ENCODE data around the gene LRRC2. TPM values are rescaled to one million over a fixed set of nuclear protein-coding genes. Genes with fewer than 3 reads are reported as not detected.
"Not testable (repeated sequence)": the region's sequence is repeated elsewhere in the genome, so short reads cannot be mapped to it uniquely, and the experiment has no call there.

The LRRC2 gene, protein sequence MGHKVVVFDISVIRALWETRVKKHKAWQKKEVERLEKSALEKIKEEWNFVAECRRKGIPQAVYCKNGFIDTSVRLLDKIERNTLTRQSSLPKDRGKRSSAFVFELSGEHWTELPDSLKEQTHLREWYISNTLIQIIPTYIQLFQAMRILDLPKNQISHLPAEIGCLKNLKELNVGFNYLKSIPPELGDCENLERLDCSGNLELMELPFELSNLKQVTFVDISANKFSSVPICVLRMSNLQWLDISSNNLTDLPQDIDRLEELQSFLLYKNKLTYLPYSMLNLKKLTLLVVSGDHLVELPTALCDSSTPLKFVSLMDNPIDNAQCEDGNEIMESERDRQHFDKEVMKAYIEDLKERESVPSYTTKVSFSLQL
- 3.1 TPM for polyA plus RNA-seq (2013, experiment 1 of 2; ENCODE audit: insufficient read length)
- 2.5 TPM for polyA plus RNA-seq (2013, experiment 2 of 2; ENCODE audit: insufficient read length)

DNA sequence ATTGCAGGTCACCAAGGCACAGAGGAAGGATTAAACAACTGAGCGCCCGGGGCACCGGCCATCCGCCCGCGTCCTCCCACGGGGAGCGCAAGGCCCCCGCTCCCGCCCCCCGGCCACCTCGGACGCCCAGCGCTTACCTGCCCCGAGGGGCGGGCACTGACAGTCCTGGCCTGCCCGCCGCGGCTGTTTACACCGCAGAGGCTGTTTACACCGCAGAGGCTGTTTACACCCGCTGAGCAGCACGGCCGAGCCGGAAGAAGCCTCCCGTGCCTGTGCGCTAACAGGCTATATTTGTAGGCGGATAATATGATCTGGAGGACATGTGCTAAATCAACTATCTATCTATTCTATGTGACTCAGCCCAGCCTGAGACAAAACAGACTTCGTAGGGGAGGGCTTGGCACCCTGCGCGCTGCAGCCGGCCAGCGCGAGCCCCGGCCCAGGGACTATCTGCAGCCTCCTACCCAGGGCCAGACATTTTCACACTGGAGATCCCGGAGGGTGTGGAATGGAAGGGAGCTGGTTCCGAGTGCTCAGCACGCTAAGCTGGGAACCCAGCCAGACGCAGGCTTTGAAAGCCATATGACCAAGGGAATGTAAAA is at the start of gene LRRC2:
LRRC2 (minus strand) TSS at position 263 of the 602 bp plus-strand sequence. CDS start 14,711 bp downstream, outside the sequence.
- peak; percentile 80 for DNase-seq

GRCh38 chr3:46615050-46615775 is 49.1 kb upstream of the LRRC2 start:
- DNase-seq: no peak

GRCh38 chr3:46614431-46614830 is 48.3 kb upstream of the LRRC2 start:
- no peak for DNase-seq

GRCh38 chr3:46613313-46614005 is 47.4 kb upstream of the LRRC2 start:
- no peak for DNase-seq

DNA sequence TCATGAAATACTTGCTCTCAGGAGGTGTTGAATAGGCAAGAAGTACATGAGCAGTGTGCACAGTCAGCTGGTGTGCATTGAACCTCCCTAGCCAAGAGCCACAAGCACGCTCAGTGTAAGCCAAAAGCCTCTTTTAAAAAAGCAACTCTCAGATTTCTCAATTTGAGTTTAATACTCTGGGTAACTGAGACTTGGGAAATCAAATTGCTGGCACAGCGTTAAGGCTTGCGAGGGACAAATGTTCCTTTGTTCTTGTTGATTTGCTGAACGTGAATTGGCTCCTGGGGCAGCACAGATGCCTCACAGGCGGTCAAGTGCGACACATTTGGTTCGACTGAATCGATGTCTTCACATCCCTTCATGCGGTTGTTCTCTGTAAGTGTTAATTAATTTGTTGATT is 46.2 kb upstream of the LRRC2 start, which contains the start of gene FAM240A:
FAM240A (plus strand) TSS at position 202 of the 400 bp plus-strand sequence; CDS start at position 361, 159 bp downstream.
- no peak for DNase-seq

GRCh38 chr3:46609944-46610722 is 44.0 kb upstream of the LRRC2 start:
- DNase-seq: no peak

- DNase-seq: peak; percentile 9
These were observed 43.2 kb upstream of the LRRC2 start for GRCh38 chr3:46609212-46609721.

DNA sequence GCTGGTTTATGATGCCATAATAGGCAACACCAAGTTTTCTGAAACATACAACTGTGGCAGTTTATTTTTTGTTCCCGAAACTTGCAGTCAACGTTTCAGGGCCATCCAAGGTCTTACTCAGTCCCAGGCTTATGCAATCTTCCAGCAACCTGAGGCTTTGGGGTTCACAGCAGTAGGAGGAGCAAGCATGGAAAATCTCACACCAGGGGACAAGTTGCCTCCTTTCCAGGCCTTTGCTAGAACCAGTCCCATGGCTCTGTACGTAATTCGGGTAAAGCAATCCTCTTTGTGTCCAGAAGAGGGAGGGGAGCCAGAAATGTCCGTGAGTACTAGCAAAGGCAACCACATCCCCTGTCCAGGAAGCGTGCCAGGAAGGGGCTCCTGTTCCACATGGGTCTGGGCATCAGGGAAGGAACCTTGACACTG is 41.5 kb upstream of the LRRC2 start:
- DNase-seq: peak; percentile 4

DNA sequence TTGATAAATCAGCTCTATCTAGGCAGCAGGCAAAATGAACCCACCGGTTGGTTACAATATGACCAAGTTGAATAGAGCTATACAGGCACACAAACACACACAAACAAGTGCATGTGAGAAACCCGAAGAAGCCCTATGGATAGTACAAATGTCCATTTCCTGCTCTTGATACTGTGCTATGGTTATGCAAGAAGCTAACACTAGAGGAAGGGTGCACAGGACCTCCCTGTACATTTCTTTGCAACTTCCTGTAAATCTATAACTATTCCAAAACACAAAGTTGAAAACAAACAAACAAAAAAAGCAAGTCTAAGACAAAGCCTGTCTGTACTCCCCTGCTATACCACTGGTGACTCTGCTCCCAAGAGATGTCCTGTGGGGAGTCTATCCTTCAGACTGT is 38.0 kb upstream of the LRRC2 start:
- no peak for DNase-seq

GRCh38 chr3:46603446-46604046 is 37.4 kb upstream of the LRRC2 start:
- DNase-seq: no peak

DNA sequence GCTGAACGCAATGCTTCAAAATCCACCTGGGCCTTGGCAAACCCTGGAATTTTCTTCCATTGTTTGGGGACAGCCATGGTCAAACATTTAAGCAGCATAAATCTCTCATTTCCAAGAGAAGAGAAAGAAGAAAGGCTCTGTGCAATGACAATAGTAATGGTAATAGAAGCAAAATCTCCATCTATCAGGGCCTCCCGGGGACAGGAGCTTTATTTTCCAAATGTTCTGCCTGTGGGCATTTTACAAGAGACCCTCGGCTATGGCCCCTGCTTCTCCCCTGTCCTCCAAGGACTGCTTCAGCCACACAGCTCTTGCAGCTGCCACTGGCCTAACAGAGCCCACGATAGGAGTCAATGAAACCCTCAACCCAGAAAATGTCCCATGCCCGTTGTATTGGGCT is 33.5 kb upstream of the LRRC2 start:
- DNase-seq: no peak

DNA sequence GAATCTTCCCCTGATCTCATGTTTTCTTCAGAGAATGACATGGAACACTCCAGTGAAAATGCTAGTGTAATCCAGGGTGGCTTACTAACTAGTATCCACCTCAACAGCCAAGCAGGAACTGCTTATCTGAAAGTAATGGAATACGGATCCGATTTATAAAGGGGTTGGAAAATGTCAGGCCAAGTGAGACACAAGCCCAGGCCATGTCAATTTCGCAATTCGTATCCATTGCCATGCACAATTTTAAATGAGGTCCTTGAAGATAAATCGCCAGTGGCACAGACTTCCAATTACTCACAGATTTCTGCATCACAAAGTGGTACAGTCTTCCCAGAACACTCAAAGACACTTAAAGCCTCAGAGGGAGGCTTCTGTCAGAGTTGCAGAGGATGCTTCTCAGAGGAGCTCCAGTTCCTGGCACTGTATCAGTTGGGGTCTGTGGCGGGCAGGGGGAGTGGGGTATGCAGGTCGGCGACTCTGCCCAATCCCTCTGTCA is 29.8 kb upstream of the LRRC2 start:
- no peak for DNase-seq

DNA sequence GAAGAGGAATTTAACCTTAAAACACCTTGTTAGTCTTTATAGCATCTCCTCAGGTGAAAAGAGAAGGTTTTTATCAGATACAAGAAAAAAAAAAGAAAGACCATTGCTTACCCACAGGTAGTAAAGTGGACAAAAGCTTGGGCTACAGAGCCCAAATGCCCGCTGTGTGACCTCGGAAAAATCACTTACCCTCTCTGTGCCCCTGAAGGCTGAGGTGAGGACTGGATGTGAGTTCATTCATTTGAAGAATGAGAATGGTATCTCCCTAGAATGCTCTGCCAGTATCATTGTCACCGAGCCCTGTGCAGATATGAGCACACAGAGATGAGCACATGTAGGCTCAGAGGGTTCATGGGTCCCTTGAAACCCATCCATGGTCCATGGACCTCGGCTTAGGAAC is 28.6 kb upstream of the LRRC2 start:
- DNase-seq: no peak

GRCh38 chr3:46593979-46594378 is 27.9 kb upstream of the LRRC2 start:
- DNase-seq: no peak

DNA sequence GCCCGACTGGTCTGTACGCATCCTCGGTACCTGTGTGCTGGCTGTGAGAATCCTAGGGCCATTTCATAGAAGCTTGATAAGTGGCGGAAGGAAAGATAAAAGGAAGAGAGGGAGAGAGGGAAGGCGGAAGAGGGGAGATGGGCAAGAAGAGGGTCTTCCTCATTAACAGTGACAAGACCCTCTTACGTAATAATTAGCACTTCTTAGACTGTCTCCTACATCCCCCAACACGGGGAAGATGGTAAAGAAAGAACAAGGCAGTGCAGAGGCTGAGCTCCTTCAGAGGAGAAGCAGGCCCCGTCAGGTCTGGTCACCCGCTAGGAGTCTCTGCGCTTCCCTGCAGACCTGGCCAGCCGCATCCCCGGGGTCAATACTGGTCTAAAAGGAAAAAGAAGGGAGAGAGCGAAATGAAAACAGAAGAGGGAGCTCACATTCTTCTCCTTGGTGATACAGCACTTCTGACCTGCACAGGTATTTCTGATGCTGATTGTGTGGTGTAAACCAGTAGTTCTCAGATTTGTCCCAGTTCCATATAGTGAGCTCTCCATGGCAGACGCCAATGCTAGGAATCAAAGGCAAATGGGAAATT is 27.3 kb upstream of the LRRC2 start:
- DNase-seq: no peak

GRCh38 chr3:46587268-46587667 is 21.2 kb upstream of the LRRC2 start:
- DNase-seq: not testable (repeated sequence)

GRCh38 chr3:46586738-46587246 is 20.7 kb upstream of the LRRC2 start:
- no peak for DNase-seq

DNA sequence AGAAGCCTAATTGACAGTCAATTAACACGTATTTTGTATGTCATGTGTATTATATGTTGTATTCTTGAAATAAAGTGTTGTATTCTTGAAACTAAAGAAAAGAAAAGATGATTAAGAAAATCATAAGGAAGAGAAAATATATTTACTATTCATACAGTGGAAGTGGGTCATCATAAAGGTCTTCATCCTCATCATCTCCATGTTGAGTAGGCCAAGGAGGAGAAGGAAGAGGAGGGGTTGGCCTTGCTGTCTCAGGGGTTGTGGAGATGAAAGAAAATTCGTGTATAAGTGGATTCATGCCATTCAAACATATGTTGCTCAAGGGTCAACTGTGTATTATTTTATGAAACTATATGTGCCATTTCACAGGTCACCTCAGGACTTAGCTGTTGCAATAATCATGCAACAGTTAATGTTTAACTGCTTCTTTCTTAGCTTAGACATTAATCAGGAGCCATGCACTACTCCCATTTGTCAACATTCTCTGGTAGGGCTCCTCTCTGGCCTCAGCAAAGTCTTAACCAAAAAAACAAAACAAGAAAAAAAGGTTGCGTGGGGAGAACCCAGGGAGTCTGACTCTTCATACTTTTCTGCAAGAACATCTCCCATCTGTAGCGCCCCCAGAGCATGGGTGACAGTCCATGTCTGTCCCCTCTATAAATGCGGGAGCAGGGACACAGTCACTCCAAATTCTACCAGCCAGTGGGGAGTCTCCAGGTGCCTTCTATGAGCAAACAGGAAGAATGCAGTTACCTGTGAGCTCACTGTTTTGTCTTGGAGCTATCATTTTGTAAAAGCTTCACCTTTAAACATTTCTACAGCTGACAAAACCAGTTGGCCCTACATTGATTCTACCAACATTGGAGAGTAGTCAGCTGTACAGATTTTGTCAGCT is 19.9 kb upstream of the LRRC2 start:
- no peak for DNase-seq

All from fibroblast of skin of back (primary cell).